Testis (tissue), 2 donors: ENCODE data around the gene KLHDC4.

Experiments
- POLR2A ChIP-seq: fragments of 450-650 bp; IDR thresholded peaks from one replicate; pipeline ENCODE4 v1.6.1; 2017; ENCODE audit warnings: antibody characterized with exemption, mild to moderate bottlenecking, moderate library complexity
- TF ChIP-seq, protein P1 (sequence below), 3 experiments: fragments of 450-650 bp in 2 of 3; fragments of 200-600 bp in 1 of 3; sonication (generic) in 1 of 3; IDR thresholded peaks; one replicate each; pipeline ENCODE4 v1.5.1; 2016 to 2019; ENCODE audit warnings: antibody characterized with exemption in 3 of 3, mild to moderate bottlenecking in 2 of 3, moderate library complexity in 1 of 3

DNA sequence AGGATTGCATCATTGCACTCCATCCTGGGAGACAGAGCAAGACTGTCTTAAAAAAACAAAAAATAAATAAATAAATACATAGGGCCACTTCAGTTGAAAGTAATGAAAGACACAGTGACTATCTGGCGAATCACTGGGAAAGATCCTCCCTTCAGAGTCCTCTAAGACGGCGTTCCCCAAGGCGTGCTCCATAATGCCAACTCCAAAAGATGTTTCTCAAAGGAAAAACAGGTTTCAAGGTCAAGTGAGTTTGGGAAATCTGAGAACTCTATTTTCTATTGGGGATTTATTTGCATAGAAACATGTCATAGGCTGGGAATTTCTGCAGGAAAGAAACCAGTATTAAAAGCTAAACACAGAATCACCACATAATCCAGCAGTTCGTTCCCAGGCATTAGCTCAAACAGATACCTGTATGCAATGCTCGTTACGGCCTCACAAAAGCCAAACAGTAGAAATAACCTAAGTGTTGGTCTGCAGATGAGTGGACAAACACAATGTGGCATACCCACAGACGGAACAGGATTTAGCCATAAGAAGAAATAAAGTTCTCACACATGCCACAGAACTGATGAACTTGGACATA, 7.9 kb downstream of the KLHDC4 start:
- no peak for TF ChIP-seq POLR2A
- TF ChIP-seq, protein P1, sequence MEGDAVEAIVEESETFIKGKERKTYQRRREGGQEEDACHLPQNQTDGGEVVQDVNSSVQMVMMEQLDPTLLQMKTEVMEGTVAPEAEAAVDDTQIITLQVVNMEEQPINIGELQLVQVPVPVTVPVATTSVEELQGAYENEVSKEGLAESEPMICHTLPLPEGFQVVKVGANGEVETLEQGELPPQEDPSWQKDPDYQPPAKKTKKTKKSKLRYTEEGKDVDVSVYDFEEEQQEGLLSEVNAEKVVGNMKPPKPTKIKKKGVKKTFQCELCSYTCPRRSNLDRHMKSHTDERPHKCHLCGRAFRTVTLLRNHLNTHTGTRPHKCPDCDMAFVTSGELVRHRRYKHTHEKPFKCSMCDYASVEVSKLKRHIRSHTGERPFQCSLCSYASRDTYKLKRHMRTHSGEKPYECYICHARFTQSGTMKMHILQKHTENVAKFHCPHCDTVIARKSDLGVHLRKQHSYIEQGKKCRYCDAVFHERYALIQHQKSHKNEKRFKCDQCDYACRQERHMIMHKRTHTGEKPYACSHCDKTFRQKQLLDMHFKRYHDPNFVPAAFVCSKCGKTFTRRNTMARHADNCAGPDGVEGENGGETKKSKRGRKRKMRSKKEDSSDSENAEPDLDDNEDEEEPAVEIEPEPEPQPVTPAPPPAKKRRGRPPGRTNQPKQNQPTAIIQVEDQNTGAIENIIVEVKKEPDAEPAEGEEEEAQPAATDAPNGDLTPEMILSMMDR (IDR thresholded peaks at IDR 0.05): no peak
